ENCODE results near the gene NSL1. TPM values are rescaled to one million over a fixed set of nuclear protein-coding genes. Genes with fewer than 3 reads are reported as not detected.

Gene NSL1
- total and polyA plus RNA-seq, 9 of the 15 experiments (the other 6 are each of a cell fraction or from before 2014, with no cell fraction given), result 53.5 to 108 (median 59.1) TPM

- TF ChIP-seq, protein P1, sequence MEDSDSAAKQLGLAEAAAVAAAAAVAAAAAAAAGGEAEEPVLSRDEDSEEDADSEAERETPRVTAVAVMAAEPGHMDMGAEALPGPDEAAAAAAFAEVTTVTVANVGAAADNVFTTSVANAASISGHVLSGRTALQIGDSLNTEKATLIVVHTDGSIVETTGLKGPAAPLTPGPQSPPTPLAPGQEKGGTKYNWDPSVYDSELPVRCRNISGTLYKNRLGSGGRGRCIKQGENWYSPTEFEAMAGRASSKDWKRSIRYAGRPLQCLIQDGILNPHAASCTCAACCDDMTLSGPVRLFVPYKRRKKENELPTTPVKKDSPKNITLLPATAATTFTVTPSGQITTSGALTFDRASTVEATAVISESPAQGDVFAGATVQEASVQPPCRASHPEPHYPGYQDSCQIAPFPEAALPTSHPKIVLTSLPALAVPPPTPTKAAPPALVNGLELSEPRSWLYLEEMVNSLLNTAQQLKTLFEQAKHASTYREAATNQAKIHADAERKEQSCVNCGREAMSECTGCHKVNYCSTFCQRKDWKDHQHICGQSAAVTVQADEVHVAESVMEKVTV (CRISPR knock-in tag; IDR thresholded peaks at IDR 0.05), result no peak
- TF ChIP-seq HDAC6 (IDR thresholded peaks at IDR 0.05; ENCODE audit: low read depth, low read length), result no peak
- TF ChIP-seq ZNF23 (CRISPR knock-in tag; IDR thresholded peaks at IDR 0.05), result no peak
- TF ChIP-seq, protein P2, sequence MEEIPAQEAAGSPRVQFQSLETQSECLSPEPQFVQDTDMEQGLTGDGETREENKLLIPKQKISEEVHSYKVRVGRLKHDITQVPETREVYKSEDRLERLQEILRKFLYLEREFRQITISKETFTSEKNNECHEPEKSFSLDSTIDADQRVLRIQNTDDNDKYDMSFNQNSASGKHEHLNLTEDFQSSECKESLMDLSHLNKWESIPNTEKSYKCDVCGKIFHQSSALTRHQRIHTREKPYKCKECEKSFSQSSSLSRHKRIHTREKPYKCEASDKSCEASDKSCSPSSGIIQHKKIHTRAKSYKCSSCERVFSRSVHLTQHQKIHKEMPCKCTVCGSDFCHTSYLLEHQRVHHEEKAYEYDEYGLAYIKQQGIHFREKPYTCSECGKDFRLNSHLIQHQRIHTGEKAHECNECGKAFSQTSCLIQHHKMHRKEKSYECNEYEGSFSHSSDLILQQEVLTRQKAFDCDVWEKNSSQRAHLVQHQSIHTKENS (CRISPR knock-in tag; IDR thresholded peaks at IDR 0.05), result no peak
- no peak for TF ChIP-seq GATA2 (CRISPR knock-in tag; IDR thresholded peaks at IDR 0.05)
- no peak for TF ChIP-seq BACH1 (tag; IDR thresholded peaks at IDR 0.05)
- no peak for TF ChIP-seq NR2F6 (CRISPR knock-in tag; IDR thresholded peaks at IDR 0.05)
- TF ChIP-seq CBX5 (IDR thresholded peaks at IDR 0.05; ENCODE audit: borderline replicate concordance, low read depth), result no peak
Observed at GRCh38 chr1:212797681-212798080, 6.1 kb upstream of the NSL1 start (continued).

DNA sequence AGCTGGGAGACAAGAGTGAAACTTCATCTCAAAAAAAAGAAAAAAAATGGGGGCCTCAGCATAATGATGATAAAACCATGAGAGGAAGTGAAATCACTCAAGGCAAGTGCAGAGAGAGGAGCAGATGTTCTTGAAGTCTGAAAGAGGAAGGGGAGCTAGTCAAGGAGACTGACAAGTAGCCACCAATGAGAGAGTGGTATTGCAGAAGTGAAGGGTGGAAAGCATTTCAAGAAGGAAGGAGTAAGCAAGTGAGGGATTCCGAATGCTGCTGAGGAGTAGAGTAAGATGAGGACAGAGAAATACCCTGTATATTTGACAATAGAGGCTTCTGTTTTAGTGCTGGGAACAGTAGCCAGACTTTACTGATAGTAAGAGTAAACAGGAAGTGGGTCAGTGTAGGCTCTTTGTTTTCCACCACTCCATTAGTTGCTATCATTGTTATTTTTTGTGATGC lies 3.0 kb upstream of the NSL1 start:
- ATAC-seq, result no peak
- peaks cover 28% of the 10 kb centered on the region; the same call in 2 of the 3 replicates for H3K36me3 ChIP-seq (ENCODE audit: control insufficient read depth, insufficient read depth, low read length)
- H3K27me3 ChIP-seq (ENCODE audit: control insufficient read depth in 2 of 2, insufficient read depth in 2 of 2, low read length in 2 of 2), result no peaks in the 10 kb centered on the region
- BruUV-seq (replicated peaks), result no TSS peak
- H3K4me3 ChIP-seq, result no peak overlapping the region
- H3K79me2 ChIP-seq (ENCODE audit: control insufficient read depth, insufficient read depth, low read length), result peaks cover 29% of the 10 kb centered on the region
- ChIA-PET POLR2A (interaction anchor here (1.2 to 5.4 kb wide), 3 partner anchors 11 to 66 kb away, joined by 4 to 23 read pairs (median 4); no protein-coding TSS in a partner anchor), CTCF (ENCODE audit: low intra/inter-chr PET ratio) (no interaction called here)
- no peaks in the 10 kb centered on the region for H3K9me3 ChIP-seq (replicated peaks; ENCODE audit: control insufficient read depth, insufficient read depth, low read depth, low read length)
- no peaks in the 10 kb centered on the region for H3K9me1 ChIP-seq (ENCODE audit: control insufficient read depth, insufficient read depth, low read length)
- peak in 1 of 4 experiments; percentile 28 for DNase-seq (ENCODE audit: extremely low read depth in 1 of 4, low spot score in 3 of 4)
- in situ Hi-C loops (cut with MboI), result no loop called here
- no peaks in the 10 kb centered on the region for H4K20me1 ChIP-seq (replicated peaks; ENCODE audit: control insufficient read depth, insufficient read depth, low read length)
- intact Hi-C loops (cut with micrococcal nuclease), result no loop called here
- no peak for FAIRE-seq
- WGBS (ENCODE audit: insufficient coverage, low coverage, missing lambda C conversion rate), result 65% methylated on average over 1 of the region's 1 CpG
- H2AFZ ChIP-seq (ENCODE audit: low read depth, low read length), result peak overlapping the region; percentile 12
- H3K4me2 ChIP-seq (ENCODE audit: insufficient read depth, low read length), result peak overlapping the region; percentile 15; the same call in 1 of the 2 replicates
- H3K27ac ChIP-seq (ENCODE audit: extremely low read depth, low read depth, low read length), result peak overlapping the region; percentile 17; the same call in 2 of the 3 replicates
- H3K4me1 ChIP-seq (replicated peaks in 1 of 2; ENCODE audit: control insufficient read depth in 2 of 2, insufficient read depth in 2 of 2, low read length in 2 of 2), result peaks cover 14 to 23% of the 10 kb centered on the region in 2 experiments
- H3K9ac ChIP-seq (ENCODE audit: insufficient read depth in 1 of 2, low read depth in 2 of 2, low read length in 2 of 2), result no peak overlapping the region
- TF ChIP-seq GABPA (tag; conservative IDR thresholded peaks at IDR 0.05; ENCODE audit: low read depth) (peak; percentile 57; the same call in 1 of the 2 replicates), ERF (CRISPR knock-in tag; IDR thresholded peaks at IDR 0.05) (no peak), RFX1 (IDR thresholded peaks at IDR 0.05) (no peak), MAZ (CRISPR knock-in tag; conservative IDR thresholded peaks at IDR 0.05 in 1 of 2, IDR thresholded peaks at IDR 0.05 in 1 of 2) (peak in 1 of 2 experiments; percentile 23; a peak in 1 of 4 replicates), ZNF444 (CRISPR knock-in tag; IDR thresholded peaks at IDR 0.05) (no peak), CBX1 (IDR thresholded peaks at IDR 0.05; ENCODE audit: low read depth) (no peak)

All from K562 (cell line).